HG02642 (cell line): ENCODE data around the gene ELAVL4.

Source experiments
- ATAC-seq: cut with Tn5 transposase; IDR thresholded peaks from one replicate; pipeline ENCODE4 v1.9.1; 2021; ENCODE audit warnings: mild to moderate bottlenecking; ENCODE audit not compliant: unreplicated experiment, poor library complexity

The ELAVL4 gene

GRCh38 chr1:50236656-50237055 is 127.9 kb downstream of the ELAVL4 start:
- no peak for ATAC-seq

DNA sequence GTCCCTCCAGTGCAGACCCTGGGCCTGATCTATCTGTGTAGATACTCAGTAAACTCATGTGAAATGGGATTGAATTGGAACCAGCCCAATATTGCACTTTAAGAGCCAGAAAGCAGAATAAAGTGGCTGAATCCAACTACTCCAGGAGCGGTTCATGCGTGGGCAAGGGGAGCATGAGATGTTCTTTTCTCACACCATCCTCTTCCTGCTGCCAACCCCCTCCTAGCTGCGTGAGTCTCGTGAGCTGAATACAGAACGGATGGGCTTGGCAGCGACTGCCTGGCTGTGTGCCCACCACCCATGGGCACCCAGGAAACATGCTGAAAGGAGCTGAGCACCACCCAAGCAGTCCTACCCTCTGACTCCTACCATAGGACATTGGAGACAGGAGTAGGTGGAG is 128.3 kb downstream of the ELAVL4 start:
- ATAC-seq, result no peak

DNA sequence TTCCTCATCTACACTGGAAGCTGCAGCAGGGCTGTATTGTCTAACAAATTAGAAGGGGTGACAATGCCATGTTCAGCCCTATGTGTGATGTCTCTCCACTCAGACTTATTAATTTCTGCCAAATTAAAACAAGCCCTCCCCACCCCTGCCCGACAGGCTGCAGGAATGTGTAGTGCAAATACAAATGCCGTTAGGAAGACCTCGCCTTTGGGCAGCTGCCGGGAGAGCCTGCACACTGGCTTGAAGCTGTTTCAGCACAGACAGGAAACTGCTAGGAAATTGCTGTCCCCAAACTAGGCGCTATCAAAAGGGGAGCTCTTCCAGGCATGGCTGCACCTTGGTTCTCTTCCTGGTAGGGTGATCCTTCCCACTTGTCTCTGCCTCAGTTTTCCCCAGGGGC is 135.2 kb downstream of the ELAVL4 start:
- ATAC-seq, result no peak

DNA sequence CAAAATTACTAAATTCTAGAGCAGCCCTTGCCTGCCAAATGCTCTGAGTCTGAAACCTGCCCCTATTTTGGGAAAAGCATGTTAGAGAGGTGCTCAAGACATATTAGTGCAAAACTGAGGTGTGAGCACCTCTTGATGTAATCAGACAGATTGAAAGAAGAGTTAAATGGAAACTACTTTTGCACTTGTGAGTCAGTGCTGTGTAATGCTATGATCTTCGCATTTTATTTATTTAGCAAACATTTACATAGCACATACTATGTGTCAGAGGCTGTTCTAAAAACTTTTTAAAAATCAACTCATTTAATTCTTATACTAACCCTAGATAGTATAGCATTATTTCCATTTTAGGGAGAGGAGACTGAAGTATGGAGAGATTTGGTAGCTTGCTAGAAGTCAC is 138.1 kb downstream of the ELAVL4 start:
- ATAC-seq, result no peak

- ATAC-seq, result peak; percentile 80
Measured at GRCh38 chr1:50251702-50252101, 143.0 kb downstream of the ELAVL4 start.

- ATAC-seq, result no peak
Measured at GRCh38 chr1:50252196-50252595, 143.5 kb downstream of the ELAVL4 start.
